Measurements from ENCODE around the gene ITPKC. TPM values are rescaled to one million over a fixed set of nuclear protein-coding genes. Genes with fewer than 3 reads are reported as not detected.

ITPKC gene
- total and polyA plus RNA-seq, 4 donors, result 11.1 to 25.7 (median 18.9) TPM

- no peak overlapping the region for H3K4me3 ChIP-seq (ENCODE audit: low read length in 2 of 2)
- H3K36me3 ChIP-seq (ENCODE audit: control insufficient read depth in 1 of 2, insufficient read depth in 2 of 2, low read length in 1 of 2), result peaks cover 0 to 12% of the 10 kb centered on the region in 2 donors
- WGBS, 2 donors, result 79 to 80% methylated on average over 22 of the region's 22 CpGs
- no peak overlapping the region for H3K27ac ChIP-seq (ENCODE audit: low read depth in 1 of 2, low read length in 2 of 2)
- ATAC-seq (ENCODE audit: low FRiP score) (no peak), DNase-seq (no peak)
- intact Hi-C loops (cut with DNase I), result no loop called here
- no peaks in the 10 kb centered on the region for H3K9me3 ChIP-seq (ENCODE audit: control insufficient read depth, low read length)
- H3K27me3 ChIP-seq (ENCODE audit: control insufficient read depth in 1 of 2, insufficient read depth in 2 of 2, low read length in 1 of 2), result no peaks in the 10 kb centered on the region
- H3K4me1 ChIP-seq (ENCODE audit: control insufficient read depth in 1 of 2, insufficient read depth in 2 of 2, low read length in 2 of 2), result no peaks in the 10 kb centered on the region
Measured at GRCh38 chr19:40739030-40739839, 22.3 kb downstream of the ITPKC start.

- DNase-seq (no peak), ATAC-seq (ENCODE audit: low FRiP score) (peak; percentile 23)
- 71 to 73% methylated on average over 14 to 16 of the region's 16 CpGs for WGBS, 2 donors
- H3K9me3 ChIP-seq (ENCODE audit: control insufficient read depth, low read length), result no peaks in the 10 kb centered on the region
- H3K27ac ChIP-seq (ENCODE audit: low read depth in 1 of 2, low read length in 2 of 2), result no peak overlapping the region
- intact Hi-C loops (cut with DNase I), result no loop called here
- no peaks in the 10 kb centered on the region for H3K4me1 ChIP-seq (ENCODE audit: control insufficient read depth in 1 of 2, insufficient read depth in 2 of 2, low read length in 2 of 2)
- peaks cover 0 to 11% of the 10 kb centered on the region in 2 donors for H3K36me3 ChIP-seq (ENCODE audit: control insufficient read depth in 1 of 2, insufficient read depth in 2 of 2, low read length in 1 of 2)
- H3K27me3 ChIP-seq (ENCODE audit: control insufficient read depth in 1 of 2, insufficient read depth in 2 of 2, low read length in 1 of 2), result no peaks in the 10 kb centered on the region
- no peak overlapping the region for H3K4me3 ChIP-seq (ENCODE audit: low read length in 2 of 2)
Measured at GRCh38 chr19:40739871-40740703, 23.2 kb downstream of the ITPKC start.

GRCh38 chr19:40740747-40741146, 23.8 kb downstream of the ITPKC start:
- no peaks in the 10 kb centered on the region for H3K4me1 ChIP-seq (ENCODE audit: control insufficient read depth in 1 of 2, insufficient read depth in 2 of 2, low read length in 2 of 2)
- H3K4me3 ChIP-seq (ENCODE audit: low read length in 2 of 2), result no peak overlapping the region
- intact Hi-C loops (cut with DNase I), result no loop called here
- H3K9me3 ChIP-seq (ENCODE audit: control insufficient read depth, low read length), result no peaks in the 10 kb centered on the region
- no peaks in the 10 kb centered on the region for H3K27me3 ChIP-seq (ENCODE audit: control insufficient read depth in 1 of 2, insufficient read depth in 2 of 2, low read length in 1 of 2)
- peaks cover 0 to 8% of the 10 kb centered on the region in 2 donors for H3K36me3 ChIP-seq (ENCODE audit: control insufficient read depth in 1 of 2, insufficient read depth in 2 of 2, low read length in 1 of 2)
- ATAC-seq (ENCODE audit: low FRiP score) (peak; percentile 61), DNase-seq (no peak)
- WGBS, 2 donors, result 43 to 44% methylated on average over 6 of the region's 6 CpGs
- no peak overlapping the region for H3K27ac ChIP-seq (ENCODE audit: low read depth in 1 of 2, low read length in 2 of 2)

GRCh38 chr19:40741527-40742390, 24.8 kb downstream of the ITPKC start:
- Histone ChIP-seq H3K9me3 (ENCODE audit: control insufficient read depth, low read length) (no peaks in the 10 kb centered on the region), H3K4me1 (ENCODE audit: control insufficient read depth in 1 of 2, insufficient read depth in 2 of 2, low read length in 2 of 2) (no peaks in the 10 kb centered on the region), H3K4me3 (ENCODE audit: low read length in 2 of 2) (no peak overlapping the region), H3K36me3 (ENCODE audit: control insufficient read depth in 1 of 2, insufficient read depth in 2 of 2, low read length in 1 of 2) (peaks cover 0 to 8% of the 10 kb centered on the region in 2 donors), H3K27ac (ENCODE audit: low read depth in 1 of 2, low read length in 2 of 2) (no peak overlapping the region), H3K27me3 (ENCODE audit: control insufficient read depth in 1 of 2, insufficient read depth in 2 of 2, low read length in 1 of 2) (no peaks in the 10 kb centered on the region)
- WGBS, 2 donors, result 78 to 80% methylated on average over 10 of the region's 10 CpGs
- no peak for DNase-seq
- ATAC-seq (ENCODE audit: low FRiP score), result no peak
- intact Hi-C loops (cut with DNase I), result no loop called here

GRCh38 chr19:40742477-40742876, 25.6 kb downstream of the ITPKC start:
- Histone ChIP-seq H3K9me3 (ENCODE audit: control insufficient read depth, low read length) (no peaks in the 10 kb centered on the region), H3K4me3 (ENCODE audit: low read length in 2 of 2) (no peak overlapping the region), H3K27ac (ENCODE audit: low read depth in 1 of 2, low read length in 2 of 2) (no peak overlapping the region), H3K27me3 (ENCODE audit: control insufficient read depth in 1 of 2, insufficient read depth in 2 of 2, low read length in 1 of 2) (no peaks in the 10 kb centered on the region), H3K4me1 (ENCODE audit: control insufficient read depth in 1 of 2, insufficient read depth in 2 of 2, low read length in 2 of 2) (no peaks in the 10 kb centered on the region), H3K36me3 (ENCODE audit: control insufficient read depth in 1 of 2, insufficient read depth in 2 of 2, low read length in 1 of 2) (peaks cover 0 to 5% of the 10 kb centered on the region in 2 donors)
- WGBS, 2 donors, result 79 to 81% methylated on average over 17 of the region's 17 CpGs
- intact Hi-C loops (cut with DNase I), result no loop called here
- no peak for DNase-seq
- ATAC-seq (ENCODE audit: low FRiP score), result peak; percentile 16

- ATAC-seq (ENCODE audit: low FRiP score), result no peak
- H3K36me3 ChIP-seq (ENCODE audit: control insufficient read depth in 1 of 2, insufficient read depth in 2 of 2, low read length in 1 of 2), result peaks cover 0 to 4% of the 10 kb centered on the region in 2 donors
- H3K27ac ChIP-seq (ENCODE audit: low read depth in 1 of 2, low read length in 2 of 2), result no peak overlapping the region
- no peaks in the 10 kb centered on the region for H3K4me1 ChIP-seq (ENCODE audit: control insufficient read depth in 1 of 2, insufficient read depth in 2 of 2, low read length in 2 of 2)
- H3K9me3 ChIP-seq (ENCODE audit: control insufficient read depth, low read length), result no peaks in the 10 kb centered on the region
- H3K27me3 ChIP-seq (ENCODE audit: control insufficient read depth in 1 of 2, insufficient read depth in 2 of 2, low read length in 1 of 2), result no peaks in the 10 kb centered on the region
- WGBS, 2 donors, result 87 to 91% methylated on average over 12 of the region's 12 CpGs
- no peak for DNase-seq
- intact Hi-C loops (cut with DNase I), result no loop called here
- no peak overlapping the region for H3K4me3 ChIP-seq (ENCODE audit: low read length in 2 of 2)
Measured at GRCh38 chr19:40742886-40743285, 26.0 kb downstream of the ITPKC start.

- WGBS, 2 donors, result 89 to 92% methylated on average over 10 of the region's 10 CpGs
- ATAC-seq (ENCODE audit: low FRiP score) (no peak), DNase-seq (no peak)
- Histone ChIP-seq H3K27me3 (ENCODE audit: control insufficient read depth in 1 of 2, insufficient read depth in 2 of 2, low read length in 1 of 2) (no peaks in the 10 kb centered on the region), H3K4me3 (ENCODE audit: low read length in 2 of 2) (no peak overlapping the region), H3K27ac (ENCODE audit: low read depth in 1 of 2, low read length in 2 of 2) (no peak overlapping the region), H3K9me3 (ENCODE audit: control insufficient read depth, low read length) (no peaks in the 10 kb centered on the region), H3K4me1 (ENCODE audit: control insufficient read depth in 1 of 2, insufficient read depth in 2 of 2, low read length in 2 of 2) (no peaks in the 10 kb centered on the region), H3K36me3 (ENCODE audit: control insufficient read depth in 1 of 2, insufficient read depth in 2 of 2, low read length in 1 of 2) (peaks cover 0 to 4% of the 10 kb centered on the region in 2 donors)
- intact Hi-C loops (cut with DNase I), result no loop called here
Measured at GRCh38 chr19:40743926-40744325, 27.0 kb downstream of the ITPKC start.

All from aorta (tissue), 5 donors.